ENCODE measurements around the gene TMOD1. TPM values are rescaled to one million over a fixed set of nuclear protein-coding genes. Genes with fewer than 3 reads are reported as not detected.

TMOD1 gene
- total RNA-seq, 1 experiment from 2014 or later, result not detected

- no peaks in the 10 kb centered on the region for H3K79me2 ChIP-seq (ENCODE audit: low read length)
- H3K36me3 ChIP-seq (ENCODE audit: insufficient read depth, low read length), result peaks cover 27% of the 10 kb centered on the region; the same call in 1 of the 2 replicates
- no peak overlapping the region for H3K4me3 ChIP-seq (ENCODE audit: low read length)
- H3K4me2 ChIP-seq (ENCODE audit: low read depth, low read length, poor library complexity, severe bottlenecking), result no peak overlapping the region
- no peak for DNase-seq
- no peak overlapping the region for H2AFZ ChIP-seq (ENCODE audit: low read length)
- H3K9ac ChIP-seq (ENCODE audit: low read length), result no peak overlapping the region
- H3K4me1 ChIP-seq (ENCODE audit: low read length), result peaks cover 3% of the 10 kb centered on the region; the same call in 1 of the 2 replicates
- H3K27me3 ChIP-seq (ENCODE audit: low read length), result no peaks in the 10 kb centered on the region
- H3K9me2 ChIP-seq (replicated peaks; ENCODE audit: insufficient read depth, low read length), result no peaks in the 10 kb centered on the region
- H4K20me1 ChIP-seq (ENCODE audit: insufficient read depth, low read depth, low read length), result no peaks in the 10 kb centered on the region
- no peak overlapping the region for H3K27ac ChIP-seq (ENCODE audit: low read length)
- no peaks in the 10 kb centered on the region for H3K9me3 ChIP-seq (ENCODE audit: low read length)
Observed at GRCh38 chr9:97599314-97599846, 97.9 kb downstream of the TMOD1 start.

GRCh38 chr9:97600531-97601227 lies 99.2 kb downstream of the TMOD1 start:
- Histone ChIP-seq H4K20me1 (ENCODE audit: insufficient read depth, low read depth, low read length) (no peaks in the 10 kb centered on the region), H3K79me2 (ENCODE audit: low read length) (no peaks in the 10 kb centered on the region), H3K9me2 (replicated peaks; ENCODE audit: insufficient read depth, low read length) (no peaks in the 10 kb centered on the region), H3K4me3 (ENCODE audit: low read length) (no peak overlapping the region), H3K27me3 (ENCODE audit: low read length) (no peaks in the 10 kb centered on the region), H3K4me1 (ENCODE audit: low read length) (no peaks in the 10 kb centered on the region), H3K4me2 (ENCODE audit: low read depth, low read length, poor library complexity, severe bottlenecking) (no peak overlapping the region), H3K36me3 (ENCODE audit: insufficient read depth, low read length) (peaks cover 35% of the 10 kb centered on the region; the same call in 1 of the 2 replicates), H3K27ac (ENCODE audit: low read length) (no peak overlapping the region), H2AFZ (ENCODE audit: low read length) (no peak overlapping the region), H3K9me3 (ENCODE audit: low read length) (no peaks in the 10 kb centered on the region), H3K9ac (ENCODE audit: low read length) (no peak overlapping the region)
- DNase-seq, result no peak

GRCh38 chr9:97601228-97601898 lies 99.9 kb downstream of the TMOD1 start:
- H3K27me3 ChIP-seq (ENCODE audit: low read length), result no peaks in the 10 kb centered on the region
- H3K36me3 ChIP-seq (ENCODE audit: insufficient read depth, low read length), result peaks cover 38% of the 10 kb centered on the region; the same call in 1 of the 2 replicates

GRCh38 chr9:97602430-97602829 lies 101.0 kb downstream of the TMOD1 start:
- H3K27me3 ChIP-seq (ENCODE audit: low read length), result no peaks in the 10 kb centered on the region
- no peak overlapping the region for H3K9ac ChIP-seq (ENCODE audit: low read length)
- H4K20me1 ChIP-seq (ENCODE audit: insufficient read depth, low read depth, low read length), result no peaks in the 10 kb centered on the region
- H2AFZ ChIP-seq (ENCODE audit: low read length), result no peak overlapping the region
- no peak overlapping the region for H3K4me3 ChIP-seq (ENCODE audit: low read length)
- H3K9me3 ChIP-seq (ENCODE audit: low read length), result no peaks in the 10 kb centered on the region
- no peak overlapping the region for H3K27ac ChIP-seq (ENCODE audit: low read length)
- no peaks in the 10 kb centered on the region for H3K9me2 ChIP-seq (replicated peaks; ENCODE audit: insufficient read depth, low read length)
- DNase-seq, result no peak
- no peaks in the 10 kb centered on the region for H3K79me2 ChIP-seq (ENCODE audit: low read length)
- peaks cover 40% of the 10 kb centered on the region; the same call in 1 of the 2 replicates for H3K36me3 ChIP-seq (ENCODE audit: insufficient read depth, low read length)
- H3K4me2 ChIP-seq (ENCODE audit: low read depth, low read length, poor library complexity, severe bottlenecking), result no peak overlapping the region
- no peaks in the 10 kb centered on the region for H3K4me1 ChIP-seq (ENCODE audit: low read length)

More at GRCh38 chr9:97601228-97601898, 99.9 kb downstream of the TMOD1 start:
- Histone ChIP-seq H2AFZ (ENCODE audit: low read length) (no peak overlapping the region), H3K9me3 (ENCODE audit: low read length) (no peaks in the 10 kb centered on the region), H3K4me2 (ENCODE audit: low read depth, low read length, poor library complexity, severe bottlenecking) (no peak overlapping the region), H4K20me1 (ENCODE audit: insufficient read depth, low read depth, low read length) (no peaks in the 10 kb centered on the region), H3K4me1 (ENCODE audit: low read length) (no peaks in the 10 kb centered on the region), H3K9me2 (replicated peaks; ENCODE audit: insufficient read depth, low read length) (no peaks in the 10 kb centered on the region), H3K79me2 (ENCODE audit: low read length) (no peaks in the 10 kb centered on the region), H3K27ac (ENCODE audit: low read length) (no peak overlapping the region), H3K9ac (ENCODE audit: low read length) (no peak overlapping the region), H3K4me3 (ENCODE audit: low read length) (no peak overlapping the region)
- no peak for DNase-seq

GRCh38 chr9:97604901-97605645 lies 103.6 kb downstream of the TMOD1 start:
- Histone ChIP-seq H3K27ac (ENCODE audit: low read length) (no peak overlapping the region), H3K36me3 (ENCODE audit: insufficient read depth, low read length) (peaks cover 53% of the 10 kb centered on the region), H3K27me3 (ENCODE audit: low read length) (no peaks in the 10 kb centered on the region), H3K9me3 (ENCODE audit: low read length) (no peaks in the 10 kb centered on the region), H3K9me2 (replicated peaks; ENCODE audit: insufficient read depth, low read length) (no peaks in the 10 kb centered on the region), H3K79me2 (ENCODE audit: low read length) (0 out of 2 replicates have a peak, but pooled peaks cover 3% of the 10 kb centered on the region), H4K20me1 (ENCODE audit: insufficient read depth, low read depth, low read length) (no peaks in the 10 kb centered on the region), H3K4me3 (ENCODE audit: low read length) (no peak overlapping the region), H2AFZ (ENCODE audit: low read length) (no peak overlapping the region), H3K4me1 (ENCODE audit: low read length) (no peaks in the 10 kb centered on the region), H3K9ac (ENCODE audit: low read length) (no peak overlapping the region), H3K4me2 (ENCODE audit: low read depth, low read length, poor library complexity, severe bottlenecking) (no peak overlapping the region)
- DNase-seq, result no peak

GRCh38 chr9:97615439-97616072 lies 114.1 kb downstream of the TMOD1 start:
- Histone ChIP-seq H3K79me2 (ENCODE audit: low read length) (peaks cover 16% of the 10 kb centered on the region), H3K9ac (ENCODE audit: low read length) (no peak overlapping the region), H4K20me1 (ENCODE audit: insufficient read depth, low read depth, low read length) (no peaks in the 10 kb centered on the region), H3K4me1 (ENCODE audit: low read length) (peaks cover 3% of the 10 kb centered on the region; the same call in 1 of the 2 replicates), H3K4me2 (ENCODE audit: low read depth, low read length, poor library complexity, severe bottlenecking) (no peak overlapping the region), H2AFZ (ENCODE audit: low read length) (no peak overlapping the region), H3K36me3 (ENCODE audit: insufficient read depth, low read length) (peaks cover 32% of the 10 kb centered on the region; the same call in 1 of the 2 replicates), H3K27me3 (ENCODE audit: low read length) (no peaks in the 10 kb centered on the region), H3K4me3 (ENCODE audit: low read length) (no peak overlapping the region), H3K27ac (ENCODE audit: low read length) (no peak overlapping the region), H3K9me3 (ENCODE audit: low read length) (no peaks in the 10 kb centered on the region), H3K9me2 (replicated peaks; ENCODE audit: insufficient read depth, low read length) (no peaks in the 10 kb centered on the region)
- DNase-seq, result peak; percentile 85

GRCh38 chr9:97617939-97618416 lies 116.5 kb downstream of the TMOD1 start:
- Histone ChIP-seq H2AFZ (ENCODE audit: low read length) (no peak overlapping the region), H3K79me2 (ENCODE audit: low read length) (peaks cover 16% of the 10 kb centered on the region), H3K27ac (ENCODE audit: low read length) (no peak overlapping the region), H3K27me3 (ENCODE audit: low read length) (no peaks in the 10 kb centered on the region), H3K4me3 (ENCODE audit: low read length) (no peak overlapping the region), H3K4me2 (ENCODE audit: low read depth, low read length, poor library complexity, severe bottlenecking) (no peak overlapping the region), H3K9me3 (ENCODE audit: low read length) (no peaks in the 10 kb centered on the region), H4K20me1 (ENCODE audit: insufficient read depth, low read depth, low read length) (no peaks in the 10 kb centered on the region), H3K4me1 (ENCODE audit: low read length) (peaks cover 3% of the 10 kb centered on the region; the same call in 1 of the 2 replicates), H3K36me3 (ENCODE audit: insufficient read depth, low read length) (peaks cover 25% of the 10 kb centered on the region; the same call in 1 of the 2 replicates), H3K9ac (ENCODE audit: low read length) (no peak overlapping the region), H3K9me2 (replicated peaks; ENCODE audit: insufficient read depth, low read length) (no peaks in the 10 kb centered on the region)
- peak; percentile 54 for DNase-seq
